BJ (cell line): Measurements from ENCODE around the gene RNF26. TPM values are rescaled to one million over a fixed set of nuclear protein-coding genes. Genes with fewer than 3 reads are reported as not detected.
A peak's percentile ranks its signal among the peaks of the same experiment; 100 is the strongest.

Experiments
- CTCF ChIA-PET: fragments of 350-600 bp; formaldehyde crosslinking; extraction: SDS; loops from one replicate; lab custom pipeline; 2021; ENCODE audit warnings: antibody characterized with exemption, inconsistent platforms; lab: Yijun Ruan, JAX
- POLR2A ChIA-PET: fragments of 300-600 bp; sonication (Branson Sonifier 250); formaldehyde crosslinking; extraction: SDS; loops from one replicate; lab custom pipeline; 2021; ENCODE audit warnings: antibody characterized with exemption; lab: Charles Lee
- DNase-seq: peaks from one replicate; pipeline ENCODE4 v3.0.0-alpha.2; 2011; ENCODE audit warnings: low read depth
- H3K27me3 ChIP-seq: 2 replicates; pipeline ENCODE4 v1.6.0; 2011; ENCODE audit warnings: low read length; ENCODE audit not compliant: control insufficient read depth, insufficient read depth
- H3K36me3 ChIP-seq: 2 replicates; pipeline ENCODE4 v1.5.1; 2011; ENCODE audit warnings: low read length; ENCODE audit not compliant: control insufficient read depth, insufficient read depth
- H3K4me3 ChIP-seq: 2 replicates; pipeline ENCODE4 v1.5.1; 2011; ENCODE audit warnings: low read depth, mild to moderate bottlenecking, control low read depth, low read length
- CTCF ChIP-seq: IDR thresholded peaks from 2 replicates; pipeline ENCODE4 v1.5.1; 2011; ENCODE audit warnings: low read depth, mild to moderate bottlenecking, control low read depth, inconsistent platforms, low read length, moderate library complexity; ENCODE audit not compliant: insufficient read depth
- polyA plus RNA-seq: library from polyadenylated mRNA; depleted of rRNA; stranded (reverse); fragments of >200 nt; gene quantifications from 2 replicates; pipeline ENCODE4 v1.2.3, GENCODE V29; 2011

The RNF26 gene
- polyA plus RNA-seq, 1 experiment: 65.1 TPM

- no peak for DNase-seq
- Histone ChIP-seq H3K36me3 (no peaks in the 10 kb centered on the region), H3K4me3 (no peak overlapping the region), H3K27me3 (no peaks in the 10 kb centered on the region)
- POLR2A ChIA-PET: no interaction called here
- no peak for TF ChIP-seq CTCF
- CTCF ChIA-PET: interaction anchor here (0.6 to 4.7 kb wide), 6 partner anchors 14 to 146 kb away, joined by 3 to 349 read pairs (median 22); partner anchors contain the start of gene USP2
Measured at GRCh38 chr11:119359365-119360214, 25.3 kb downstream of the RNF26 start.

DNA sequence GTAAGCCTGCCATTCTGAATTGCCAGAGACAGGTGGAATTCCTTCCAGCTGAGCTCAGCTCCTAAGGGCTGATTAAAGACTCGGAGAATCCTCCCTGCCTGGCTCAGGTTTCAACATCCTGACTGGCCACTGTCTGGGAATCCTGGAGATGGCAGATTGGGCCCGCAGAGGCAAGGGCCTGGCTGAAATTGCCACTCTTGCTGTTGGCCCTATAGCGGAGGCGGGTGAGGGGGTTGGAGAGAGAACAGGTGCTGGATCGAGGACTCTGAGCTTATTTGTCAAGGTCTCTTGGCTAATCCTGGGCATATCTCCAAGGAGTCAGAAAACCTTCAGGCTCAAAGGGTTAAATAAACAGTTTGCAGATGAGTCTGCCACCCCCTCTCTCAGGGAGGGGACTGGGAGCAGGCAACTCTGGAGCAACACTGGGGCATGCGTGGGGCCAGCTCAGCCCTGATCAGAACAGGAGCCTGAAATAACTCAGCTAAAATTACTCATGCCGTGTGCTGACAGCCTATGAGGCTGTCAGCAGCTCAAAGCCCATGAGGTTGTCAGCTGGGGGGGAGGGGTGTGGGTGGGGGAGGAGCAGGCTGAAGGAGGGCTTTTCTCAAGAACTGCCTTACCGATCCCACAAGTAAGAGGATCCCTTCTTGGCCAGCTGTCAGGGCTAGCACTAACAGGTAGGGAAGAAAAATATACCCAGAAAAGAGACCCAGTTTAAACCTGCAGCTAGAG, 26.9 kb downstream of the RNF26 start:
- Histone ChIP-seq H3K27me3 (no peaks in the 10 kb centered on the region), H3K36me3 (no peaks in the 10 kb centered on the region), H3K4me3 (no peak overlapping the region)
- no peak for TF ChIP-seq CTCF
- POLR2A ChIA-PET: no interaction called here
- CTCF ChIA-PET: interaction anchor here (0.9 to 3.3 kb wide), 8 partner anchors 12 to 368 kb away, joined by 3 to 58 read pairs (median 8); partner anchors contain the start of gene USP2
- DNase-seq: peak; percentile 48

DNA sequence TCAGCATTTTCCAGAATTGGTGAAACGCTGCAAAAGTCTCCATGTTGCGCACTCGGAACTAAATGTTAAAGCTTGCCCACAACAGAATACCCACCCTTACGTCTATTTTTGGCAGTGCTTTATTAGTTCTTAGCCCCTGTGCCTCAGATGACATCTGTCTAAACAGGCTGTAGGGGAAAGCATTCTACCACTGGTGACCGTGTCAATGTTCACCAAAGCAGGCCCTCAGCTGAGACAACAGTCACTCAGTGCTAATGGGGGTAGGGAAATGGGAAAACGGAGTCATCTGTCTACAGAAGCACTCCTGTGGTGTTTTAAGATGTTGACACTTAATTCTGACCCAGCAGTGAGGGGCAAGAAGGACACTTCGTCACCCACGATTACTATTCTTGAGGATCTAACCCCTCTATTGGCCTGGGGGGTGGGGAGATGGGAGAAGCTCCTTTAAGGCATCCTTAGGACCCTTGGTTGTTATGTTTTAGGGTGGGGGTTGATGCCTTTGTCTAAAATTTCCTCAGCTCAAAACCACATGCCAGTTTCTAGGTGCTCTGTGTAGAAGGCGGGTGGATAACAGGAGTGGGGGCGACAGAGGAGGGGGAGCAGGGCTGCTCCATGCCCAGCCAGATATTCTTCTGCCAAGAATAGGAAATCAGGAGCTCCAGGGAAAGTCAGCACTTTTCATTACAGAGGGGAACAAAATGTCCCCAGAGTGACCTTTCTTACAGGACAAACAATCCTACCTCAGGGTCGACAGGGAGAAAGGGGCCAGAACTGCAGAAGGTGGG, 27.8 kb downstream of the RNF26 start:
- TF ChIP-seq CTCF: no peak
- DNase-seq: no peak
- Histone ChIP-seq H3K27me3 (no peaks in the 10 kb centered on the region), H3K36me3 (no peaks in the 10 kb centered on the region), H3K4me3 (no peak overlapping the region)
- ChIA-PET POLR2A (no interaction called here), CTCF (interaction anchor here (1.1 to 3.3 kb wide), 5 partner anchors 11 to 112 kb away, joined by 4 to 58 read pairs (median 18); partner anchors contain the start of gene USP2)

DNA sequence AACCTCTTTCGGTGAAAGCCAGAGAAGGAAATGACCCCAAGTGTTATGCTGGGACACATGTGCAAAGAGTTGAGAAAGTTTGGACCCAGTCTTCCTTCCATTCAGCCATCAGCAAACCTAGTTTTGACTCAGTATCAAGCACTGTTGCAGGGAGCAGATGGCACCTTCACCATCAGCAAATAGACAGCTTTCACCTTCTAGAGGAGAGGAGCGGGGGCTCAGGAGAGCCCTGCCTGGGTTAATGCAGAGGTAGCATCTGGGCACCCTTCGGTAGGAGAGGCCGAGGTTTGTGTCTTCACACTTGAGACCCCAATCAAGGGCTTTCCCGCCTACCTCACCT, 28.4 kb downstream of the RNF26 start:
- Histone ChIP-seq H3K4me3 (no peak overlapping the region), H3K36me3 (no peaks in the 10 kb centered on the region), H3K27me3 (no peaks in the 10 kb centered on the region)
- POLR2A ChIA-PET: interaction anchor here (0.6 kb wide), 1 partner anchor 173 kb away, joined by 5 read pairs; no protein-coding TSS in a partner anchor
- TF ChIP-seq CTCF: no peak
- CTCF ChIA-PET: interaction anchor here (2.9 to 3.3 kb wide), 3 partner anchors 11 to 112 kb away, joined by 18 to 58 read pairs (median 26); no protein-coding TSS in a partner anchor
- no peak for DNase-seq
